HG02588 (cell line): ENCODE measurements around the gene WDR5B.
A peak's percentile ranks its signal among the peaks of the same experiment; 100 is the strongest.

Experiments
- ATAC-seq: cut with Tn5 transposase; IDR thresholded peaks from one replicate; pipeline ENCODE4 v1.9.1; 2021; ENCODE audit warnings: mild to moderate bottlenecking, moderate library complexity; ENCODE audit not compliant: unreplicated experiment

The WDR5B gene

DNA sequence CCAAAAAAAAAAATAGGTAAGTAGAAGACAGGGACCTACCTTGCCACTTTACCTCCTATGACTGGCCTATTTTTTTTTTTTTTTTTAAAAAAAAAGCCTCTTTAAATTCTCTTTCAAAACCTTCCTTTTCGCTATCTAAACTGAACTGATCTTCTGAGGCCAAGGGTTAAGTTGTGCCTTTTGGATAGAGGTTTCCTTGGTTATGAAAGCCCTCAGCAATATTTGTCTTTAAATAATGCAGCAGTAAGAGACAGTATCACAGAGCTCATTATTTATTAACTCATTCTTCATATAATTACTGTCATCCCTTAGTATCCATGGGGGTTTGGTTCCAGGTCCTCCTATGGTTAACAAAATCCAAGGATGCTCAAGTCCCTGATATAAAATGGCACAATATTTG lies 41.8 kb downstream of the WDR5B start:
- ATAC-seq, result no peak

DNA sequence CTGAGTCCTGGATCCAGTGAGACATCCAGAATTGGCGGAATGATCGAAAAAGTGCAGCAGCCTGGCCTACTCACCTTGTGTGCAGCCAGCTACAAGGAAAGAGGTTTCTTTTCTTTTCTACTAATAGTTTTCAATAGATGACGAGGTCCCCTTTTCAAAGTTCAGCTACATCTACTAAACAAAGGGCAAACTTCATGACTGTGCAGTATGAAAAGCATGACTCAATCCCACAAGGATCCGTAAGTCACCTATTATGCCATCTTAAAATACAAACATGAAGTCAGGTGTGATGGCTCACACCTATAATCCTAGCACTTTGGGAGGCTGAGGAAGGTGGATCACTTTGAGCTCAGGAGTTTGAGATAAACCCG lies 49.5 kb downstream of the WDR5B start:
- no peak for ATAC-seq

DNA sequence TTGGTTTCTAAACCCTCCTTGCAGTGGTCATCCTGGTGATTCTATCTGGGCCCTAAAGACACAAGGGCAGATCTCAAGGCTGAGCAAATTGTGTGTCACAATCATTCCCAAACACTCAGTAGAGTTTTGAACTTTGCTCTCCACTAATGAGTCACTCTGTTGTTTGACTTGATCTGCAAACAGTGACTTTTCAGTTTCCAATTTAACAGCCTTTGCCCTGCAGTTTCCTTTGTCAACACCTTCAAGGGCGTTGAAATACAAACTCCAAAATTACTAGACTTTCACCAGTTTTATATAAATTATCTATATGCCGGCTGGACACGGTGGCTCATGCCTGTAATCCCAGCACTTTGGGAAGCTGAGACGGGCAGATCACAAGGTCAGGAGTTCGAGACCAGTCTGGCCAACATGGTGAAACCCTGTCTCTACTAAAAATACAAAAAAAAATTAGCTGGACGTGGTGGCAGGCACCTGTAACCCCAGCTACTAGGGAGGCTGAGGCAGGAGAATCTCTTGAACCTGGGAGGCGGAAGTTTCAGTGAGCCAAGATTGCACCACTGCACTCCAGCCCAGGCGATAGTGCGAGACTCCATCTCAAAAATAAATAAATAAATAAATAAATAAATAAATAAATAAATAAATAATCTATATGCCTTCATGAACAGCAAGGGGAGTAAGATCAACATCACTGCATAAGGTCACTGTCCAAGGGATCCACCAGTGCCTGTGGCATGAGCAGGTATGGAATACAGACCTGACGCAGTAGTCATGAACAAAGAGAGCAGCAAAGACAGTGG lies 50.1 kb downstream of the WDR5B start:
- peak; percentile 85 for ATAC-seq

DNA sequence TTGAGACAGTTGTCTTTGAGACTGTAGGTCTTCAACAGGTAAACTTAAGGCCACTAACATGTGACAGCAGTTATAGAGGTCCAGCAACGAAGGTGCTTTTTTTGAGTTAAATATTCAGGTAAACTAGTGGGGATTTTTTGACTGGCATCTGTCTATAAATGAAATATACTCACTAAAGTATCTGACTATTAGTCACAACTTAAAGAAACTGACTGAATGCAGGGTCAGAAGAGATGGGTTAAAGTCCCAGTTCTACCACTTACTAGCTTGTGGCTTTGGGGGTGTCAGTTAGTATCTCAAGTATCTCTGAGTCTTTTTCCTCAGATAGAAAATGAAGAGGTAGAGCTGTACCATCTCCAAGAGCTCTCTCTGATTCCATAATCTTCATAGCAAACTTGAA lies 50.8 kb downstream of the WDR5B start:
- peak; percentile 41 for ATAC-seq

DNA sequence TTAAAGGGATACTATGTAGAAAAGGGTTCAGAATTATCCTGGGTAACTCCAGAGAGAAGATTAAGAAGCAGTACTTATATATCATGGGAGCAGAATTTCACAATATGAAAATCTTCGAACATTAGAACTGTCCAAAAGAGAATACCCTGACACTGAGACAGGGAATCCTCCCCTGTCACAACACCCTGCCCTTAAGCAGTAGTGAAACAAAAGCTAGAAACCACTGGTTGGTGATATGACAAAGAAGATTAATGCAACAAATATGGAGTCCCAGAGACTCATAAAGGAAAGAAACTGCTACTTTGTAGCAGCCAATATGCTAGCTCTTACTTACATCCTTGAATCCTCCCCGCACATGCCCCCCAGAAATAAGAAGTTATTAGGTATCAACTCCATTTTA lies 51.4 kb downstream of the WDR5B start:
- ATAC-seq, result no peak
